HCT116 (cell line): ENCODE results near the gene ABCA8. TPM values are rescaled to one million over a fixed set of nuclear protein-coding genes. Genes with fewer than 3 reads are reported as not detected.

Experiments
- ATAC-seq: fragments of 200-7000 bp; cut with Tn5 transposase; 2 replicates; pipeline ENCODE4 v1.9.1; 2020; ENCODE audit warnings: mild to moderate bottlenecking, moderate library complexity
- BruUV-seq: library from RNA; stranded (reverse); fragments of 400-500 nt; replicated peaks from 2 replicates; lab custom pipeline; 2021; lab: Mats Ljungman, UMichigan
- CTCF ChIA-PET: fragments of 300-600 bp; sonication (Branson Sonifier 250); formaldehyde crosslinking; loops from one replicate; lab custom pipeline; 2021; ENCODE audit warnings: antibody characterized with exemption; lab: Charles Lee
- POLR2A ChIA-PET: fragments of 300-600, 350-600 bp; sonication (Branson Sonifier 250); formaldehyde crosslinking; loops from one replicate; lab custom pipeline; 2021; ENCODE audit warnings: antibody characterized with exemption; lab: Charles Lee
- RAD21 ChIA-PET, 2 experiments: fragments of 300-600 bp; sonication (Branson Sonifier 250); formaldehyde crosslinking; loops; one replicate each; lab custom pipeline; 2023; ENCODE audit warnings: low total read pairs in 2 of 2; ENCODE audit not compliant: uncharacterized antibody in 2 of 2, unreplicated experiment in 2 of 2, low non-redundant PET in 1 of 2; lab: Charles Lee
- DNase-seq: peaks from one replicate; pipeline ENCODE4 v3.0.0-alpha.2; 2010; ENCODE audit warnings: low read depth, low spot score
- H2AFZ ChIP-seq: fragments of 200-600 bp; shearing (Covaris generic), sonication (generic); 2 replicates; pipeline ENCODE4 v1.6.1; 2017; ENCODE audit warnings: low read depth, mixed run types, mixed read lengths, antibody characterized with exemption, low read length; ENCODE audit not compliant: poor library complexity, severe bottlenecking
- H3K27ac ChIP-seq: 2 replicates; pipeline ENCODE4 v1.5.1; 2012; ENCODE audit warnings: low read depth, low read length
- H3K27me3 ChIP-seq: fragments of 200-600 bp; sonication (generic); 2 replicates; pipeline ENCODE4 v1.6.1; 2016; ENCODE audit warnings: mixed run types, low read length, mixed read lengths; ENCODE audit not compliant: insufficient read depth
- H3K36me3 ChIP-seq, 2 experiments: fragments of 200-500 bp in 1 of 2; fragments of 200-600 bp in 1 of 2; sonication (Bioruptor generic) in 1 of 2; sonication (generic) in 1 of 2; 2 replicates each; pipeline versions ENCODE4 v1.5.1 to v1.6.1; 2014 to 2016; ENCODE audit warnings: low read length in 2 of 2, inconsistent platforms in 1 of 2, mixed read lengths in 1 of 2, mixed run types in 1 of 2; ENCODE audit not compliant: insufficient read depth in 2 of 2, control insufficient read depth in 1 of 2
- H3K4me1 ChIP-seq, 2 experiments: fragments of 200-600 bp in 1 of 2; sonication (generic) in 1 of 2; 2 replicates each; pipeline versions ENCODE4 v1.5.1 to v1.6.1; 2012 to 2017; ENCODE audit warnings: low read length in 2 of 2, inconsistent platforms in 1 of 2, mild to moderate bottlenecking in 1 of 2, mixed read lengths in 1 of 2, mixed run types in 1 of 2, moderate library complexity in 1 of 2; ENCODE audit not compliant: insufficient read depth in 2 of 2, control insufficient read depth in 1 of 2
- H3K4me2 ChIP-seq: fragments of 200-600 bp; sonication (generic); 2 replicates; pipeline ENCODE4 v1.6.1; 2017; ENCODE audit warnings: mixed run types, low read length, mixed read lengths
- H3K4me3 ChIP-seq, 2 experiments: fragments of 200-600 bp in 1 of 2; sonication (generic) in 1 of 2; replicated peaks in 1 of 2; 2 replicates each; pipeline ENCODE4 v1.5.1; 2011 to 2016; ENCODE audit warnings: low read length in 2 of 2, control low read depth in 1 of 2, low read depth in 1 of 2, mild to moderate bottlenecking in 1 of 2, mixed read lengths in 1 of 2, mixed run types in 1 of 2
- H3K79me2 ChIP-seq: fragments of 200-600 bp; sonication (generic); 2 replicates; pipeline ENCODE4 v1.6.1; 2017; ENCODE audit warnings: mild to moderate bottlenecking, mixed run types, low read length, moderate library complexity, mixed read lengths; ENCODE audit not compliant: insufficient read depth
- H3K9ac ChIP-seq: fragments of 200-600 bp; sonication (generic); 2 replicates; pipeline ENCODE4 v1.6.1; 2016; ENCODE audit warnings: low read length, mixed read lengths
- H3K9me2 ChIP-seq: fragments of 200-600 bp; sonication (generic), shearing (Covaris generic); 2 replicates; pipeline ENCODE4 v1.6.1; 2017; ENCODE audit warnings: mixed run types, mild to moderate bottlenecking, moderate library complexity; ENCODE audit not compliant: insufficient read depth
- H3K9me3 ChIP-seq, 2 experiments: fragments of 200-500 bp in 1 of 2; fragments of 200-600 bp in 1 of 2; sonication (Bioruptor generic) in 1 of 2; sonication (generic) in 1 of 2; 2 replicates each; pipeline ENCODE4 v1.6.1; 2014 to 2017; ENCODE audit warnings: low read length in 2 of 2, mixed read lengths in 2 of 2, inconsistent platforms in 1 of 2, low read depth in 1 of 2, mild to moderate bottlenecking in 1 of 2, mixed run types in 1 of 2, moderate library complexity in 1 of 2; ENCODE audit not compliant: control insufficient read depth in 1 of 2, insufficient read depth in 1 of 2
- H4K20me1 ChIP-seq: fragments of 200-600 bp; sonication (generic), shearing (Covaris generic); 2 replicates; pipeline ENCODE4 v1.6.1; 2017; ENCODE audit warnings: mixed run types, mild to moderate bottlenecking, moderate library complexity; ENCODE audit not compliant: insufficient read depth
- EZH2phosphoT487 ChIP-seq: fragments of 200-600 bp; IDR thresholded peaks from 2 replicates; pipeline ENCODE4 v1.6.1; 2018; ENCODE audit warnings: antibody characterized with exemption, borderline replicate concordance
- RAD21 ChIP-seq: IDR thresholded peaks from 2 replicates; pipeline ENCODE4 v1.6.1; 2012; ENCODE audit warnings: low read depth, mild to moderate bottlenecking
- SIN3A ChIP-seq: IDR thresholded peaks from 2 replicates; pipeline ENCODE4 v1.6.1; 2012; ENCODE audit warnings: low read depth
- YY1 ChIP-seq: IDR thresholded peaks from 2 replicates; pipeline ENCODE4 v1.6.1; 2011; ENCODE audit warnings: low read length, low read depth, moderate library complexity, mild to moderate bottlenecking; ENCODE audit not compliant: insufficient replicate concordance; ENCODE audit errors: extremely low read depth
- intact Hi-C: fragments of 100-400 bp; cut with micrococcal nuclease; formaldehyde crosslinking; loops from 2 replicates; pipeline ENCODE4 v1.10.0; 2022
- total RNA-seq: library from RNA; stranded (reverse); gene quantifications from one replicate; pipeline ENCODE4 v1.2.1, GENCODE V29; 2021; ENCODE audit not compliant: unreplicated experiment
- TF ChIP-seq, protein P1 (sequence below), 3 experiments: fragments of 200-600 bp in 1 of 3; sonication (generic) in 1 of 3; IDR thresholded peaks in 2 of 3; conservative IDR thresholded peaks in 1 of 3; 2 replicates each; pipeline ENCODE4 v1.5.1; 2012 to 2017; ENCODE audit warnings: low read depth in 2 of 3, low read length in 2 of 3, antibody characterized with exemption in 1 of 3, borderline replicate concordance in 1 of 3, control low read depth in 1 of 3, mild to moderate bottlenecking in 1 of 3, mixed read lengths in 1 of 3, mixed run types in 1 of 3, moderate library complexity in 1 of 3; ENCODE audit not compliant: insufficient read depth in 1 of 3
- TF ChIP-seq, protein P2 (sequence below): IDR thresholded peaks from 2 replicates; pipeline ENCODE4 v1.6.1; 2011; ENCODE audit warnings: mild to moderate bottlenecking, low read length, moderate library complexity; ENCODE audit not compliant: insufficient replicate concordance; ENCODE audit errors: extremely low read depth

Gene ABCA8
- total RNA-seq, 1 experiment from 2014 or later: 0.44 TPM

DNA sequence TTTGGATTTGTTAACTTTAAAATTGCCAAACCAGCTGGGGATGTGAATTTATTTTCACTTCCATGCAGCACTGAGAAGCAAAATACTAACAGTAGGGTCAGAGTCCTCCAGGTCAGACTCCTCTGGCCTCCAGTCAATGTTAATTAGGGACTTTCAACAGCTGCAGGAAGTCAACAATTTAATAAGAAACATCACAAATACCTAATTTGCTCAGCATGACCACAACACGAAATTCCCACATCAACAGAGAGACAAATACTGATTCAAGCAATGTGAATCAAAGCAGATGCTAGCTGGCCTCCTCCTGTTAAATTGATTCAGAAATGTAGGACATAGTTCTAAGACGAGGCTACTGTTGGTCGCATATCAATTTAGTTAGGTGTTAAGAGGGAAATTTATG, 111.7 kb downstream of the ABCA8 start:
- Histone ChIP-seq H2AFZ (no peak overlapping the region), H3K27ac (no peak overlapping the region), H3K9me3 (no peaks in the 10 kb centered on the region), H3K4me3 (no peak overlapping the region), H4K20me1 (no peaks in the 10 kb centered on the region), H3K27me3 (no peaks in the 10 kb centered on the region), H3K9ac (no peak overlapping the region), H3K4me1 (no peaks in the 10 kb centered on the region), H3K4me2 (no peak overlapping the region), H3K36me3 (no peaks in the 10 kb centered on the region), H3K9me2 (no peaks in the 10 kb centered on the region), H3K79me2 (no peaks in the 10 kb centered on the region)
- CTCF ChIA-PET: no interaction called here
- intact Hi-C loops: no loop called here
- RAD21 ChIA-PET: no interaction called here
- POLR2A ChIA-PET: no interaction called here
- TF ChIP-seq, protein P1, sequence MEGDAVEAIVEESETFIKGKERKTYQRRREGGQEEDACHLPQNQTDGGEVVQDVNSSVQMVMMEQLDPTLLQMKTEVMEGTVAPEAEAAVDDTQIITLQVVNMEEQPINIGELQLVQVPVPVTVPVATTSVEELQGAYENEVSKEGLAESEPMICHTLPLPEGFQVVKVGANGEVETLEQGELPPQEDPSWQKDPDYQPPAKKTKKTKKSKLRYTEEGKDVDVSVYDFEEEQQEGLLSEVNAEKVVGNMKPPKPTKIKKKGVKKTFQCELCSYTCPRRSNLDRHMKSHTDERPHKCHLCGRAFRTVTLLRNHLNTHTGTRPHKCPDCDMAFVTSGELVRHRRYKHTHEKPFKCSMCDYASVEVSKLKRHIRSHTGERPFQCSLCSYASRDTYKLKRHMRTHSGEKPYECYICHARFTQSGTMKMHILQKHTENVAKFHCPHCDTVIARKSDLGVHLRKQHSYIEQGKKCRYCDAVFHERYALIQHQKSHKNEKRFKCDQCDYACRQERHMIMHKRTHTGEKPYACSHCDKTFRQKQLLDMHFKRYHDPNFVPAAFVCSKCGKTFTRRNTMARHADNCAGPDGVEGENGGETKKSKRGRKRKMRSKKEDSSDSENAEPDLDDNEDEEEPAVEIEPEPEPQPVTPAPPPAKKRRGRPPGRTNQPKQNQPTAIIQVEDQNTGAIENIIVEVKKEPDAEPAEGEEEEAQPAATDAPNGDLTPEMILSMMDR (IDR thresholded peaks at IDR 0.05 in 2 of 3, conservative IDR thresholded peaks at IDR 0.05 in 1 of 3; ENCODE audit: borderline replicate concordance in 1 of 3, insufficient read depth in 1 of 3, low read depth in 2 of 3, low read length in 2 of 3): no peak
- TF ChIP-seq, protein P2, sequence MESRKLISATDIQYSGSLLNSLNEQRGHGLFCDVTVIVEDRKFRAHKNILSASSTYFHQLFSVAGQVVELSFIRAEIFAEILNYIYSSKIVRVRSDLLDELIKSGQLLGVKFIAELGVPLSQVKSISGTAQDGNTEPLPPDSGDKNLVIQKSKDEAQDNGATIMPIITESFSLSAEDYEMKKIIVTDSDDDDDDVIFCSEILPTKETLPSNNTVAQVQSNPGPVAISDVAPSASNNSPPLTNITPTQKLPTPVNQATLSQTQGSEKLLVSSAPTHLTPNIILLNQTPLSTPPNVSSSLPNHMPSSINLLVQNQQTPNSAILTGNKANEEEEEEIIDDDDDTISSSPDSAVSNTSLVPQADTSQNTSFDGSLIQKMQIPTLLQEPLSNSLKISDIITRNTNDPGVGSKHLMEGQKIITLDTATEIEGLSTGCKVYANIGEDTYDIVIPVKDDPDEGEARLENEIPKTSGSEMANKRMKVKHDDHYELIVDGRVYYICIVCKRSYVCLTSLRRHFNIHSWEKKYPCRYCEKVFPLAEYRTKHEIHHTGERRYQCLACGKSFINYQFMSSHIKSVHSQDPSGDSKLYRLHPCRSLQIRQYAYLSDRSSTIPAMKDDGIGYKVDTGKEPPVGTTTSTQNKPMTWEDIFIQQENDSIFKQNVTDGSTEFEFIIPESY: no peak
- no peak for TF ChIP-seq RAD21
- TF ChIP-seq SIN3A: no peak
- no peak for TF ChIP-seq YY1
- no peak for TF ChIP-seq EZH2phosphoT487
- ATAC-seq (no peak), DNase-seq (no peak)
- BruUV-seq: no TSS peak
